ENCODE results near the gene MSI2.

MSI2 gene

GRCh38 chr17:57649191-57649590 is 392.9 kb downstream of the MSI2 start (continued):
- TF ChIP-seq, protein P1, sequence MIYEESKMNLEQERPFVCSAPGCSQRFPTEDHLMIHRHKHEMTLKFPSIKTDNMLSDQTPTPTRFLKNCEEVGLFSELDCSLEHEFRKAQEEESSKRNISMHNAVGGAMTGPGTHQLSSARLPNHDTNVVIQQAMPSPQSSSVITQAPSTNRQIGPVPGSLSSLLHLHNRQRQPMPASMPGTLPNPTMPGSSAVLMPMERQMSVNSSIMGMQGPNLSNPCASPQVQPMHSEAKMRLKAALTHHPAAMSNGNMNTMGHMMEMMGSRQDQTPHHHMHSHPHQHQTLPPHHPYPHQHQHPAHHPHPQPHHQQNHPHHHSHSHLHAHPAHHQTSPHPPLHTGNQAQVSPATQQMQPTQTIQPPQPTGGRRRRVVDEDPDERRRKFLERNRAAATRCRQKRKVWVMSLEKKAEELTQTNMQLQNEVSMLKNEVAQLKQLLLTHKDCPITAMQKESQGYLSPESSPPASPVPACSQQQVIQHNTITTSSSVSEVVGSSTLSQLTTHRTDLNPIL (CRISPR knock-in tag; IDR thresholded peaks at IDR 0.05; ENCODE audit: low read depth), result no peak
- no peak for TF ChIP-seq RARB (CRISPR knock-in tag; IDR thresholded peaks at IDR 0.05)

GRCh38 chr17:57649731-57650484 is 393.6 kb downstream of the MSI2 start:
- TF ChIP-seq, protein P2, sequence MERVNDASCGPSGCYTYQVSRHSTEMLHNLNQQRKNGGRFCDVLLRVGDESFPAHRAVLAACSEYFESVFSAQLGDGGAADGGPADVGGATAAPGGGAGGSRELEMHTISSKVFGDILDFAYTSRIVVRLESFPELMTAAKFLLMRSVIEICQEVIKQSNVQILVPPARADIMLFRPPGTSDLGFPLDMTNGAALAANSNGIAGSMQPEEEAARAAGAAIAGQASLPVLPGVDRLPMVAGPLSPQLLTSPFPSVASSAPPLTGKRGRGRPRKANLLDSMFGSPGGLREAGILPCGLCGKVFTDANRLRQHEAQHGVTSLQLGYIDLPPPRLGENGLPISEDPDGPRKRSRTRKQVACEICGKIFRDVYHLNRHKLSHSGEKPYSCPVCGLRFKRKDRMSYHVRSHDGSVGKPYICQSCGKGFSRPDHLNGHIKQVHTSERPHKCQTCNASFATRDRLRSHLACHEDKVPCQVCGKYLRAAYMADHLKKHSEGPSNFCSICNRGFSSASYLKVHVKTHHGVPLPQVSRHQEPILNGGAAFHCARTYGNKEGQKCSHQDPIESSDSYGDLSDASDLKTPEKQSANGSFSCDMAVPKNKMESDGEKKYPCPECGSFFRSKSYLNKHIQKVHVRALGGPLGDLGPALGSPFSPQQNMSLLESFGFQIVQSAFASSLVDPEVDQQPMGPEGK (CRISPR knock-in tag; IDR thresholded peaks at IDR 0.05; ENCODE audit: borderline replicate concordance), result no peak
- TF ChIP-seq TOX (CRISPR knock-in tag; IDR thresholded peaks at IDR 0.05; ENCODE audit: borderline replicate concordance), result no peak
- TF ChIP-seq CSRNP3 (CRISPR knock-in tag; IDR thresholded peaks at IDR 0.05), result no peak
- TF ChIP-seq ESRRG (CRISPR knock-in tag; IDR thresholded peaks at IDR 0.05), result no peak
- no peak for TF ChIP-seq BACH2 (CRISPR knock-in tag; IDR thresholded peaks at IDR 0.05; ENCODE audit: borderline replicate concordance)
- no peak for TF ChIP-seq ZNF565 (CRISPR knock-in tag; conservative IDR thresholded peaks at IDR 0.05; ENCODE audit: low read depth)
- peak; percentile 53 for ATAC-seq

DNA sequence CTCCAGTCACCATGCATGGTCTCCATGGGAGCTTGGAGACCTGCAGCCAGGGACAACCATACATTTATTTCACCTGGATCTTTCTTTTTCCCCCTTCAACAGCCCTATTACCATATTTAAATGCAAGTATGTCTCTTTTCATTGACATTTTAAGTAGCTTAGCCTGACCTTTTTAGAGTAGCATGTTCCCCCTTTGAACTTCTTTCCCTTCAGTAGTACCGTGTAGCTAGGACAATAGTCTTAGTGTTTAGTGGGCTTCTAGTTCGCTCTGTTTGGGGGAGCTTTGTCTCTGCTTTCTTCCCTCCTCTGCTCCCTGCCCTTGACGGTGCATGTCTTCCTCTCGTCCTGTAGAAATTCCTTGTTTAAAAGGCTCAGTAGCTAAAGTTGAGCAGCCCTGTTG is 394.2 kb downstream of the MSI2 start:
- TF ChIP-seq ZNF565 (CRISPR knock-in tag; conservative IDR thresholded peaks at IDR 0.05; ENCODE audit: low read depth), result no peak
- TF ChIP-seq TOX (CRISPR knock-in tag; IDR thresholded peaks at IDR 0.05; ENCODE audit: borderline replicate concordance), result no peak
- no peak for TF ChIP-seq ZNF8 (CRISPR knock-in tag; IDR thresholded peaks at IDR 0.05)
- TF ChIP-seq ZFP30 (CRISPR knock-in tag; IDR thresholded peaks at IDR 0.05), result no peak
- no peak for TF ChIP-seq BACH2 (CRISPR knock-in tag; IDR thresholded peaks at IDR 0.05; ENCODE audit: borderline replicate concordance)
- TF ChIP-seq, protein P3, sequence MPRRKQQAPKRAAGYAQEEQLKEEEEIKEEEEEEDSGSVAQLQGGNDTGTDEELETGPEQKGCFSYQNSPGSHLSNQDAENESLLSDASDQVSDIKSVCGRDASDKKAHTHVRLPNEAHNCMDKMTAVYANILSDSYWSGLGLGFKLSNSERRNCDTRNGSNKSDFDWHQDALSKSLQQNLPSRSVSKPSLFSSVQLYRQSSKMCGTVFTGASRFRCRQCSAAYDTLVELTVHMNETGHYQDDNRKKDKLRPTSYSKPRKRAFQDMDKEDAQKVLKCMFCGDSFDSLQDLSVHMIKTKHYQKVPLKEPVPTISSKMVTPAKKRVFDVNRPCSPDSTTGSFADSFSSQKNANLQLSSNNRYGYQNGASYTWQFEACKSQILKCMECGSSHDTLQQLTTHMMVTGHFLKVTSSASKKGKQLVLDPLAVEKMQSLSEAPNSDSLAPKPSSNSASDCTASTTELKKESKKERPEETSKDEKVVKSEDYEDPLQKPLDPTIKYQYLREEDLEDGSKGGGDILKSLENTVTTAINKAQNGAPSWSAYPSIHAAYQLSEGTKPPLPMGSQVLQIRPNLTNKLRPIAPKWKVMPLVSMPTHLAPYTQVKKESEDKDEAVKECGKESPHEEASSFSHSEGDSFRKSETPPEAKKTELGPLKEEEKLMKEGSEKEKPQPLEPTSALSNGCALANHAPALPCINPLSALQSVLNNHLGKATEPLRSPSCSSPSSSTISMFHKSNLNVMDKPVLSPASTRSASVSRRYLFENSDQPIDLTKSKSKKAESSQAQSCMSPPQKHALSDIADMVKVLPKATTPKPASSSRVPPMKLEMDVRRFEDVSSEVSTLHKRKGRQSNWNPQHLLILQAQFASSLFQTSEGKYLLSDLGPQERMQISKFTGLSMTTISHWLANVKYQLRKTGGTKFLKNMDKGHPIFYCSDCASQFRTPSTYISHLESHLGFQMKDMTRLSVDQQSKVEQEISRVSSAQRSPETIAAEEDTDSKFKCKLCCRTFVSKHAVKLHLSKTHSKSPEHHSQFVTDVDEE (CRISPR knock-in tag; IDR thresholded peaks at IDR 0.05), result no peak
- no peak for TF ChIP-seq ARNTL (CRISPR knock-in tag; IDR thresholded peaks at IDR 0.05; ENCODE audit: borderline replicate concordance, low read depth)
- TF ChIP-seq SNAI2 (CRISPR knock-in tag; IDR thresholded peaks at IDR 0.05), result no peak
- TF ChIP-seq, protein P1 (CRISPR knock-in tag; IDR thresholded peaks at IDR 0.05; ENCODE audit: low read depth), result no peak
- ATAC-seq, result no peak

- ATAC-seq, result no peak
- TF ChIP-seq, protein P2 (CRISPR knock-in tag; IDR thresholded peaks at IDR 0.05; ENCODE audit: borderline replicate concordance), result no peak
- TF ChIP-seq ZNF565 (CRISPR knock-in tag; conservative IDR thresholded peaks at IDR 0.05; ENCODE audit: low read depth), result no peak
- TF ChIP-seq, protein P3 (CRISPR knock-in tag; IDR thresholded peaks at IDR 0.05), result no peak
- TF ChIP-seq ZNF70 (CRISPR knock-in tag; IDR thresholded peaks at IDR 0.05), result no peak
- no peak for TF ChIP-seq CSRNP3 (CRISPR knock-in tag; IDR thresholded peaks at IDR 0.05)
- no peak for TF ChIP-seq BACH2 (CRISPR knock-in tag; IDR thresholded peaks at IDR 0.05; ENCODE audit: borderline replicate concordance)
- TF ChIP-seq TOX (CRISPR knock-in tag; IDR thresholded peaks at IDR 0.05; ENCODE audit: borderline replicate concordance), result no peak
- no peak for TF ChIP-seq GLIS3 (CRISPR knock-in tag; IDR thresholded peaks at IDR 0.05)
Measured at GRCh38 chr17:57651451-57651850, 395.1 kb downstream of the MSI2 start.
